Endothelial cell of umbilical vein (primary cell): ENCODE measurements around the gene SMARCE1. TPM values are rescaled to one million over a fixed set of nuclear protein-coding genes. Genes with fewer than 3 reads are reported as not detected.

Experiments used
- BruUV-seq: library from RNA; stranded (reverse); fragments of 400-500 nt; replicated peaks from 2 replicates; lab custom pipeline; 2021; lab: Mats Ljungman, UMichigan
- CTCF ChIA-PET: fragments of 300-600, 350-600 bp; sonication (Branson Sonifier 250); formaldehyde crosslinking; loops from one replicate; lab custom pipeline; 2021; ENCODE audit warnings: antibody characterized with exemption, inconsistent platforms; lab: Charles Lee
- POLR2A ChIA-PET: fragments of 300-600, 350-600 bp; sonication (Branson Sonifier 250); formaldehyde crosslinking; loops from one replicate; lab custom pipeline; 2021; ENCODE audit warnings: antibody characterized with exemption, inconsistent platforms; lab: Charles Lee
- DNase-seq: peaks from one replicate; pipeline ENCODE4 v3.0.0-alpha.2; 2011; ENCODE audit warnings: low read depth, low spot score
- FAIRE-seq: peaks from 2 replicates; lab custom pipeline; 2011; peaks lifted over from hg19 to GRCh38; lab: Jason Lieb, UNC
- H2AFZ ChIP-seq: 2 replicates; pipeline ENCODE4 v1.6.0; 2012; ENCODE audit warnings: low read depth, low read length, control low read depth, inconsistent platforms
- H3K27ac ChIP-seq: 2 replicates; pipeline ENCODE4 v1.5.1; 2011; ENCODE audit warnings: low read depth, mild to moderate bottlenecking, control low read depth, low read length, moderate library complexity; ENCODE audit not compliant: insufficient read depth
- H3K27me3 ChIP-seq, 2 experiments: 2 replicates each; pipeline versions ENCODE4 v1.6.0 to v1.6.1; 2011; ENCODE audit warnings: low read length in 2 of 2, mixed read lengths in 1 of 2; ENCODE audit not compliant: control insufficient read depth in 2 of 2, insufficient read depth in 2 of 2
- H3K36me3 ChIP-seq, 2 experiments: 2 replicates in 1 of 2; 3 replicates in 1 of 2; pipeline ENCODE4 v1.5.1; 2011; ENCODE audit warnings: low read length in 2 of 2, mild to moderate bottlenecking in 1 of 2, moderate library complexity in 1 of 2; ENCODE audit not compliant: control insufficient read depth in 2 of 2, insufficient read depth in 2 of 2; ENCODE audit errors: extremely low read depth in 1 of 2
- H3K4me1 ChIP-seq: 3 replicates; pipeline ENCODE4 v1.5.1; 2011; ENCODE audit warnings: mild to moderate bottlenecking, low read length; ENCODE audit not compliant: control insufficient read depth, insufficient read depth; ENCODE audit errors: extremely low read depth
- H3K4me2 ChIP-seq: 2 replicates; pipeline ENCODE4 v1.6.1; 2011; ENCODE audit warnings: low read length, control low read depth, mixed read lengths; ENCODE audit not compliant: insufficient read depth
- H3K4me3 ChIP-seq, 3 experiments: fragments of 200-600 bp in 1 of 3; sonication (generic), shearing (Covaris generic) in 1 of 3; replicated peaks in 1 of 3; 2 replicates each; pipeline ENCODE4 v1.5.1; 2011 to 2016; ENCODE audit warnings: control low read depth in 3 of 3, low read length in 3 of 3, mild to moderate bottlenecking in 2 of 3, inconsistent platforms in 1 of 3, low read depth in 1 of 3, moderate library complexity in 1 of 3; ENCODE audit not compliant: insufficient read depth in 1 of 3
- H3K79me2 ChIP-seq: 2 replicates; pipeline ENCODE4 v1.6.0; 2012; ENCODE audit warnings: low read length, inconsistent platforms; ENCODE audit not compliant: control insufficient read depth, insufficient read depth
- H3K9ac ChIP-seq: replicated peaks from 2 replicates; pipeline ENCODE3; 2011; ENCODE audit warnings: low read length, control low read depth; ENCODE audit not compliant: insufficient read depth; ENCODE audit errors: extremely low read depth
- H3K9me1 ChIP-seq: replicated peaks from 3 replicates; pipeline ENCODE4 v1.6.0; 2011; ENCODE audit warnings: mild to moderate bottlenecking, low read length; ENCODE audit not compliant: control insufficient read depth, insufficient read depth; ENCODE audit errors: extremely low read depth
- H3K9me3 ChIP-seq: replicated peaks from 2 replicates; pipeline ENCODE4 v1.5.1; 2012; ENCODE audit warnings: low read length, inconsistent platforms; ENCODE audit not compliant: control insufficient read depth, insufficient read depth
- H4K20me1 ChIP-seq: replicated peaks from 2 replicates; pipeline ENCODE3; 2011; ENCODE audit warnings: mild to moderate bottlenecking, low read length; ENCODE audit not compliant: control insufficient read depth, insufficient read depth; ENCODE audit errors: extremely low read depth
- CTCF ChIP-seq, 2 donors: IDR thresholded peaks; 1 replicate in 1 of 2; 2 replicates in 1 of 2; pipeline ENCODE4 v1.5.1; 2011; ENCODE audit warnings: low read length in 2 of 2, mild to moderate bottlenecking in 2 of 2, moderate library complexity in 2 of 2, control low read depth in 1 of 2, inconsistent platforms in 1 of 2, low read depth in 1 of 2; ENCODE audit not compliant: insufficient read depth in 1 of 2; ENCODE audit errors: extremely low read depth in 1 of 2
- EZH2 ChIP-seq: IDR thresholded peaks from 2 replicates; pipeline ENCODE4 v1.6.1; 2012; ENCODE audit warnings: borderline replicate concordance, low read depth, mild to moderate bottlenecking, moderate library complexity, low read length, inconsistent platforms; ENCODE audit not compliant: severe bottlenecking
- FOS ChIP-seq: IDR thresholded peaks from 2 replicates; pipeline ENCODE4 v1.6.1; 2011; ENCODE audit warnings: mild to moderate bottlenecking, low read length, moderate library complexity, borderline replicate concordance; ENCODE audit not compliant: insufficient read depth
- GATA2 ChIP-seq: IDR thresholded peaks from 2 replicates; pipeline ENCODE4 v1.7.0; 2011; ENCODE audit warnings: low read depth, mild to moderate bottlenecking, moderate library complexity, mixed read lengths, low read length; ENCODE audit not compliant: insufficient read length, insufficient read depth
- JUN ChIP-seq: IDR thresholded peaks from 2 replicates; pipeline ENCODE4 v1.6.1; 2011; ENCODE audit warnings: borderline replicate concordance, low read depth; ENCODE audit not compliant: insufficient read length, insufficient read depth
- MYC ChIP-seq: IDR thresholded peaks from one replicate; pipeline ENCODE4 v1.6.1; 2011; ENCODE audit warnings: mild to moderate bottlenecking, low read depth, low read length
- POLR2A ChIP-seq: IDR thresholded peaks from 2 replicates; pipeline ENCODE4 v1.6.1; 2012; ENCODE audit warnings: low read depth, mild to moderate bottlenecking, control low read depth, low read length
- POLR2AphosphoS5 ChIP-seq: IDR thresholded peaks from 2 replicates; pipeline ENCODE4 v1.6.1; 2012; ENCODE audit warnings: low read depth, mild to moderate bottlenecking, control low read depth, low read length, moderate library complexity; ENCODE audit not compliant: insufficient read depth
- dilution Hi-C: fragments of 300-500 bp; cut with MboI; formaldehyde crosslinking; loops from one replicate; pipeline ENCODE4 v1.15.0; 2019; ENCODE audit warnings: low sequenced_read_pairs; ENCODE audit not compliant: extremely low pct_ligation_motif_present
- intact Hi-C: fragments of 100-400 bp; cut with micrococcal nuclease; formaldehyde crosslinking; loops from one replicate; pipeline ENCODE4 v1.10.0; 2022
- polyA plus RNA-seq, 4 experiments: library from polyadenylated mRNA; depleted of rRNA in 3 of 4; stranded (reverse) in 3 of 4; unstranded in 1 of 4; fragments of >200 nt; gene quantifications; 2 replicates each; pipeline versions ENCODE4 v1.2.1 to v1.2.3, GENCODE V29; 2011 to 2012; ENCODE audit warnings: missing spikeins in 1 of 4
- total RNA-seq: library from RNA; stranded (reverse); gene quantifications from 2 replicates; pipeline ENCODE4 v1.2.3, GENCODE V29; 2021
- TF ChIP-seq, protein P1 (sequence below): IDR thresholded peaks from 2 replicates; pipeline ENCODE4 v1.6.1; 2011; ENCODE audit not compliant: insufficient read depth, insufficient read length

Gene SMARCE1
- total and polyA plus RNA-seq, 2 donors (not counting 3 experiments of a cell fraction or from before 2014, with no cell fraction given), result 28.4 to 127 TPM

GRCh38 chr17:40612599-40613244 lies 34.9 kb downstream of the SMARCE1 start:
- dilution Hi-C loops, result no loop called here

More at GRCh38 chr17:40612599-40613244, 34.9 kb downstream of the SMARCE1 start:
- POLR2A ChIA-PET, result no interaction called here
- H4K20me1 ChIP-seq, result no peaks in the 10 kb centered on the region
- H3K36me3 ChIP-seq, result no peaks in the 10 kb centered on the region
- FAIRE-seq (no peak), DNase-seq (no peak)
- H3K27ac ChIP-seq, result no peak overlapping the region
- no peak overlapping the region for H3K4me3 ChIP-seq
- no peaks in the 10 kb centered on the region for H3K9me1 ChIP-seq
- intact Hi-C loops, result no loop called here
- no peak overlapping the region for H3K4me2 ChIP-seq
- peaks cover 17 to 19% of the 10 kb centered on the region in 2 experiments for H3K27me3 ChIP-seq
- TF ChIP-seq, protein P1, sequence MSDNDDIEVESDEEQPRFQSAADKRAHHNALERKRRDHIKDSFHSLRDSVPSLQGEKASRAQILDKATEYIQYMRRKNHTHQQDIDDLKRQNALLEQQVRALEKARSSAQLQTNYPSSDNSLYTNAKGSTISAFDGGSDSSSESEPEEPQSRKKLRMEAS, result no peak
- TF ChIP-seq MYC (no peak), JUN (no peak), EZH2 (no peak), GATA2 (no peak), FOS (no peak), CTCF (IDR thresholded peaks at IDR 0.05; ENCODE audit: extremely low read depth in 1 of 2, insufficient read depth in 1 of 2, low read depth in 1 of 2, low read length in 2 of 2) (no peak), POLR2AphosphoS5 (no peak), POLR2A (no peak)
- H3K9ac ChIP-seq, result no peak overlapping the region
- H3K9me3 ChIP-seq, result no peaks in the 10 kb centered on the region
- H3K4me1 ChIP-seq, result no peaks in the 10 kb centered on the region
- no TSS peak for BruUV-seq
- CTCF ChIA-PET, result no interaction called here
- H2AFZ ChIP-seq, result no peak overlapping the region
- no peaks in the 10 kb centered on the region for H3K79me2 ChIP-seq
